Aorta (tissue), 5 donors: ENCODE results near the gene ERGIC1. TPM values are rescaled to one million over a fixed set of nuclear protein-coding genes. Genes with fewer than 3 reads are reported as not detected.
"Not testable (repeated sequence)": the region's sequence is repeated elsewhere in the genome, so short reads cannot be mapped to it uniquely, and the experiment has no call there.

Source experiments
- ATAC-seq: fragments of 200-7000 bp; cut with Tn5 transposase; one replicate; pipeline ENCODE4 v1.9.1; 2022; ENCODE audit warnings: moderate library complexity; ENCODE audit not compliant: low FRiP score
- DNase-seq, 2 donors: peaks; one replicate each; pipeline ENCODE4 v3.0.0-alpha.2; 2020
- H3K27ac ChIP-seq, 2 donors: one replicate each; pipeline ENCODE4 v1.5.1; 2013; ENCODE audit warnings: low read length in 2 of 2, mild to moderate bottlenecking in 2 of 2, moderate library complexity in 2 of 2, control low read depth in 1 of 2, inconsistent platforms in 1 of 2, low read depth in 1 of 2
- H3K27me3 ChIP-seq, 2 donors: one replicate each; pipeline ENCODE4 v1.6.1; 2013; ENCODE audit warnings: control low read depth in 1 of 2, low read length in 1 of 2, mild to moderate bottlenecking in 1 of 2, moderate library complexity in 1 of 2; ENCODE audit not compliant: insufficient read depth in 2 of 2, control insufficient read depth in 1 of 2
- H3K36me3 ChIP-seq, 2 donors: one replicate each; pipeline ENCODE4 v1.6.1; 2013; ENCODE audit warnings: control low read depth in 1 of 2, low read length in 1 of 2, mild to moderate bottlenecking in 1 of 2; ENCODE audit not compliant: insufficient read depth in 2 of 2, control insufficient read depth in 1 of 2
- H3K4me1 ChIP-seq, 2 donors: one replicate each; pipeline ENCODE4 v1.6.1; 2013; ENCODE audit warnings: low read length in 2 of 2, control low read depth in 1 of 2, mild to moderate bottlenecking in 1 of 2, moderate library complexity in 1 of 2; ENCODE audit not compliant: insufficient read depth in 2 of 2, control insufficient read depth in 1 of 2
- H3K4me3 ChIP-seq, 2 donors: one replicate each; pipeline ENCODE4 v1.5.1; 2013; ENCODE audit warnings: low read length in 2 of 2, control low read depth in 1 of 2, mild to moderate bottlenecking in 1 of 2
- H3K9me3 ChIP-seq: one replicate; pipeline ENCODE4 v1.6.1; 2013; ENCODE audit warnings: mild to moderate bottlenecking, low read length; ENCODE audit not compliant: control insufficient read depth
- WGBS, 2 donors: extraction: QIAGEN DNeasy Blood & Tissue Kit; methylation state at CpG; one replicate each; pipeline ENCODE4 v1.1.7; 2013; 5-methylcytosine and 5-hydroxymethylcytosine counted together
- intact Hi-C, 2 donors: fragments of 100-400 bp; cut with DNase I; formaldehyde crosslinking; loops; one replicate each; pipeline versions ENCODE4 v1.14.2 to v1.15.0; 2022
- polyA plus RNA-seq, 2 donors: library from polyadenylated mRNA; stranded (reverse); fragments of 200-250 nt; gene quantifications; one replicate each; pipeline ENCODE4 v1.2.3, GENCODE V29; 2013
- total RNA-seq, 2 donors: library from RNA; stranded (reverse); fragmentation: NEBNext Ultra II Directional; extraction: Animal tissue kit (Norgen Biotek cat#: 25700); gene quantifications; one replicate each; pipeline ENCODE4 v1.2.1, GENCODE V29; 2021
- donor health status: healthy with polysubstance abuse.
- donor health status: Bipolar disorder and iron deficiency.
- donor health status: DM: no; HTN: no; CAD: no.
- donor health status: DM: no; HTN: no; CAD: no.
- donor health status: DM: yes; HTN: yes; CAD: no.

ERGIC1 gene
- total and polyA plus RNA-seq, 4 donors, result 122 to 170 (median 130) TPM

GRCh38 chr5:172860520-172861443 lies 26.7 kb downstream of the ERGIC1 start:
- intact Hi-C loops, result loop anchor here in 1 of 2 donors (2.0 kb wide), 1 partner anchor 88 kb away; no protein-coding TSS in a partner anchor
- H3K27me3 ChIP-seq, result no peaks in the 10 kb centered on the region
- 2 to 6% methylated on average over 24 of the region's 24 CpGs for WGBS, 2 donors
- H3K9me3 ChIP-seq, result no peaks in the 10 kb centered on the region
- H3K4me1 ChIP-seq, result peaks cover 0 to 8% of the 10 kb centered on the region in 2 donors
- ATAC-seq (peak; percentile 95), DNase-seq (peak; percentile 93 to 95)
- H3K36me3 ChIP-seq, result no peaks in the 10 kb centered on the region
- H3K4me3 ChIP-seq, result no peak overlapping the region
- peak overlapping the region; percentile 79 to 99 for H3K27ac ChIP-seq

GRCh38 chr5:172861461-172861860 lies 27.4 kb downstream of the ERGIC1 start:
- no peaks in the 10 kb centered on the region for H3K27me3 ChIP-seq
- H3K9me3 ChIP-seq, result no peaks in the 10 kb centered on the region
- ATAC-seq (no peak), DNase-seq (no peak)
- H3K4me1 ChIP-seq, result peaks cover 3 to 10% of the 10 kb centered on the region in 2 donors
- H3K4me3 ChIP-seq, result no peak overlapping the region
- no peaks in the 10 kb centered on the region for H3K36me3 ChIP-seq
- intact Hi-C loops, result loop anchor here in 1 of 2 donors (2.0 kb wide), 1 partner anchor 89 kb away; no protein-coding TSS in a partner anchor
- WGBS, 2 donors, result 29 to 30% methylated on average over 5 of the region's 5 CpGs
- peak overlapping the region; percentile 14 to 99 for H3K27ac ChIP-seq

- Histone ChIP-seq H3K36me3 (no peaks in the 10 kb centered on the region), H3K27ac (peak overlapping the region; percentile 76 to 79), H3K9me3 (no peaks in the 10 kb centered on the region), H3K4me3 (no peak overlapping the region), H3K4me1 (peaks cover 4 to 10% of the 10 kb centered on the region in 2 donors), H3K27me3 (no peaks in the 10 kb centered on the region)
- intact Hi-C loops, result no loop called here
- DNase-seq (no peak), ATAC-seq (no peak)
- WGBS, 2 donors, result 72 to 73% methylated on average over 5 of the region's 5 CpGs
Observed at GRCh38 chr5:172862165-172862801, 28.2 kb downstream of the ERGIC1 start.

GRCh38 chr5:172864171-172864570 lies 30.1 kb downstream of the ERGIC1 start:
- DNase-seq, H3K9me3 ChIP-seq, H3K27ac ChIP-seq, H3K4me3 ChIP-seq, H3K36me3 ChIP-seq, intact Hi-C loops, ATAC-seq, H3K27me3 ChIP-seq: not testable (repeated sequence)
- H3K4me1 ChIP-seq, result peaks cover 4 to 11% of the 10 kb centered on the region in 2 donors
- 73 to 75% methylated on average over 4 of the region's 4 CpGs for WGBS, 2 donors

GRCh38 chr5:172864747-172865146 lies 30.7 kb downstream of the ERGIC1 start:
- WGBS, 2 donors, result 87 to 92% methylated on average over 7 of the region's 7 CpGs

GRCh38 chr5:172866378-172866777 lies 32.3 kb downstream of the ERGIC1 start:
- intact Hi-C loops, result loop anchor here in 1 of 2 donors (5.0 kb wide), 2 partner anchors 81 to 149 kb away; no protein-coding TSS in a partner anchor
- WGBS, 2 donors, result 76 to 77% methylated on average over 4 of the region's 4 CpGs
- peak overlapping the region; percentile 31 to 80 for H3K27ac ChIP-seq

More at GRCh38 chr5:172864747-172865146, 30.7 kb downstream of the ERGIC1 start:
- H3K4me3 ChIP-seq, result no peak overlapping the region
- DNase-seq (no peak), ATAC-seq (no peak)
- H3K36me3 ChIP-seq, result no peaks in the 10 kb centered on the region
- H3K27ac ChIP-seq, result no peak overlapping the region
- H3K9me3 ChIP-seq, result no peaks in the 10 kb centered on the region
- intact Hi-C loops, result loop anchor here in 1 of 2 donors (5.0 kb wide), 2 partner anchors 83 to 147 kb away; no protein-coding TSS in a partner anchor
- H3K4me1 ChIP-seq, result peaks cover 4 to 11% of the 10 kb centered on the region in 2 donors
- no peaks in the 10 kb centered on the region for H3K27me3 ChIP-seq

GRCh38 chr5:172866802-172867748 lies 33.0 kb downstream of the ERGIC1 start:
- DNase-seq (peak; percentile 85 to 87), ATAC-seq (peak; percentile 65)
- Histone ChIP-seq H3K9me3 (no peaks in the 10 kb centered on the region), H3K36me3 (peaks cover 0 to 1% of the 10 kb centered on the region in 2 donors), H3K4me1 (peaks cover 4 to 6% of the 10 kb centered on the region in 2 donors), H3K4me3 (no peak overlapping the region), H3K27ac (peak overlapping the region; percentile 80 to 91), H3K27me3 (no peaks in the 10 kb centered on the region)
- intact Hi-C loops, result loop anchor here in 1 of 2 donors (5.0 kb wide), 2 partner anchors 80 to 150 kb away; no protein-coding TSS in a partner anchor
- 8 to 12% methylated on average over 8 to 9 of the region's 9 CpGs for WGBS, 2 donors

More at GRCh38 chr5:172866378-172866777, 32.3 kb downstream of the ERGIC1 start:
- ATAC-seq, result no peak
- no peak for DNase-seq
- Histone ChIP-seq H3K4me1 (peaks cover 4 to 8% of the 10 kb centered on the region in 2 donors), H3K27me3 (no peaks in the 10 kb centered on the region), H3K4me3 (no peak overlapping the region), H3K9me3 (no peaks in the 10 kb centered on the region), H3K36me3 (no peaks in the 10 kb centered on the region)
